GM18505 (cell line): ENCODE results near the gene TMIE.
"Not testable (repeated sequence)": the region's sequence is repeated elsewhere in the genome, so short reads cannot be mapped to it uniquely, and the experiment has no call there.

Experiments used
- ATAC-seq: cut with Tn5 transposase; IDR thresholded peaks from one replicate; pipeline ENCODE4 v1.9.1; 2021; ENCODE audit not compliant: unreplicated experiment
- POLR2A ChIP-seq: IDR thresholded peaks from 4 replicates; pipeline ENCODE4 v1.6.1; 2011; ENCODE audit warnings: borderline replicate concordance; ENCODE audit not compliant: insufficient read depth, insufficient read length; ENCODE audit errors: extremely low read depth

TMIE gene

DNA sequence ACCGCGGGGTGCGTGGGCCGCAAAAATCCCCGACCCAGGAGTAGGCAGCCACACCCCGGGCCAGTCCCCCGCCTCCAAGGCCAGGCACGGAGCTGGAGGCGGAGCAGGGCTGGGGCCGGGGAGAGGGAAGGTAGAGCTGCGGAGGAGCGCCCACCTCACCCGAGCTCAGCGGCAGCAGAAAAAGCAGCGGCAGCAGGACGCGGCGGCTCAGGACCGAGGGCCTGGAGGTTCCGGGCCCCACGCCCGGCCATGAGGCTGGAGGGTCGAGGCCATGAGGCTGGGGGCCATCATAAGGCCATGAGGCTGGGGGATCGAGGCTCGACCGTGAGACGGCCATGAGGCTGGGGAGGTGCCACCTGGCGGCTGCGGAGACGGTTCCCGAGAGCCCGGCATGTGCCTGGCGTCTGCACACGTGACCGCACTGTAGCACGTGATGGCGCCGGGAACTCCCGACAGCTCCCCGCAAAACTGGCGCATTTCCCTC, 49.4 kb downstream of the TMIE start:
- ATAC-seq = no peak
- no peak for TF ChIP-seq POLR2A

DNA sequence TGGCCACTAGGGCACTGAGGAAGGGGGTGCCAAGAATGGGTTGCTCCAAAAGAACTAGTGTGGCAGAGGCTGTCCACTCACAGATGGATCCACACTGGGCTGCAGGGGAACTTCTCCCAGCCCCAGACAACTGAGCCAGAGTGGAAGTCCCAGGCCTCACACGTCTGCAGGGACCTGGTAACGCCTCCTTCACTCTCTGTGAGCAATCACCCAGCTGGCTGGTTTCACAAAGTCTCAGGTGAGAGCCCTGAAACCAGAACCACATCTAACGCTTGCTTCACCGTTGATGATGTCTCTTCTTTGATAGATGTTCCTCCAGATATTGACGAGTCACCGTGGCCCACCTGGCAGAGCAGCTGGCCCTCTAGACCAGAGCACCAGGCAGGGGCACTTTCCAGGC, 51.9 kb downstream of the TMIE start:
- not testable (repeated sequence) for ATAC-seq

GRCh38 chr3:46755646-46756045, 54.5 kb downstream of the TMIE start:
- no peak for ATAC-seq

DNA sequence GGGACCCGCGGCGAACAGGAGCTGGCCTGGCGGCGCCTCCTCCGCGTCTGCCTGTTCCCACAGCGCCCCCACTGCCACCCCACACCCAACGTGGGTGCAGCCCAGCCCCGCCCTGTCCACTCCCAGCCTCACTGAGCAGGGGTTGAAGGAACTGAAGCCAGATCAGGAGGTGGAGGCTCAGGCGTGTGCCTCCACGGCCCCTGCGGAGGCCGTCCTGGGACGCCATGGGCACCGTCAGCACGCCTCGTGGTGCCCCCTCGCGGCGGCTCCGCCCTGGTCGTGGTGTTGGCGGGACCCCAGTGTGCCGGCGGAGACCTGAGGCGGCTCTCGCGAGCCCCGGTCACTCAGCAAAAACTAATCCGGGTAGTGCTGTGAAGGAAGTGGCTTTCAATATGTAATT, 55.5 kb downstream of the TMIE start:
- no peak for ATAC-seq
- no peak for TF ChIP-seq POLR2A

More at GRCh38 chr3:46755646-46756045, 54.5 kb downstream of the TMIE start:
- no peak for TF ChIP-seq POLR2A

- TF ChIP-seq POLR2A = no peak
- no peak for ATAC-seq
Observed at GRCh38 chr3:46759239-46760167, 58.3 kb downstream of the TMIE start.
